Activated T-helper 1 cell treated with Interleukin-2 at 50 U/mL for 16 hours (primary cell): ENCODE data around the gene AHNAK2.

ENCODE experiments used
- DNase-seq: peaks from one replicate; pipeline ENCODE4 v3.0.0-alpha.2; 2020; ENCODE audit warnings: low read depth

Gene AHNAK2

DNA sequence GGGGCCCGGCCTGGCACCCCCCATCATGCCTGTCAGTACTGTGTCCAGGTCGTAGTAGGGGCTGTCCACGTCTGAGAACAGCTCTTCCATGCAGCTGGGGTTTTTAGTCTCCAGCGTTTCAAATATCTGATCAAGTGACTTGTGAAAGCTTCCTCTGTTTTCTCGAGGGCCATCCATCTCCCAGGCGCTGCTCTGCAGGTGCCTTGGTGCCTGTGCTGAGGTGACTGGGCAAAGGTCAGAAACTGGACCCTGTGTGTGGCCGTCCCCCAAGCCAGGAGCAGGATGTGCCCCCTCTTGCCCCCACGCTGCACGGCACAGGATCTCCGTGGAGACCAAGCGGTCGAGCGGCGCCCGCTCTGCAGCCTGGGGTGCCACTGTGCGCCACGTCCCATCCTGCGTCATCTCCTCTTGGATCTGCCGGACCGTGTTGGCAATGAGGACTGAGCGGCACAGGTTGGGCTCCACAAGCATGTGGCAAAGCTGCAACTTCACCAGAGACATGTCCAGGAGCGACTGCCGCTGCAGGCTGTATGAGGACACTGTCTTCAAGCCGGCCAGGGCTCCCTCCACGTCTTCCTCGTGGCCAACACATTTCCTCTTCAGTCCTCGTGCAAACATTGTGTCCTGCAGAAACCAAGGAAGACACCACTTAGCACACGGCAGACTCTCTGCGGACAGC is 33.3 kb upstream of the AHNAK2 start:
- DNase-seq: no peak

DNA sequence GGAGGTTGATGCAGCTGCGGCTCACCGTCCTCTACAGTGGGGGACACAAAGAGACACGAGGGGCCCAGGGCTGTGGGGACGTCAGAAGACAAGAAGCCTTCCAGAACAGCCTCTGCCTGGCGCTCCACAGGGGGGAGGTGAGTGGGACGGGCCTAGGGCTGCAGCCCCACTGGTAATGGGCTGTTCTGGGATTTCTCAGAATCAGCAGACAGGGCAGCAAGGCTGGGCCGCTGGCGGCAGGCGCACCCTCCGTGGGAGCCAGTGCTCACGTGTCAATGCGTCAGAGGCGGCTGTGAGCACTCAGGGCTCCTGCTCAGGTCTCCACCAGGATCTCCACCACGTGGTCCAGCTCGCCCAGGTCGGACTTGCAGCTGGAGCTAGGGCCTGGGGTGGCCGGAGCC is 32.7 kb upstream of the AHNAK2 start:
- DNase-seq: no peak

DNA sequence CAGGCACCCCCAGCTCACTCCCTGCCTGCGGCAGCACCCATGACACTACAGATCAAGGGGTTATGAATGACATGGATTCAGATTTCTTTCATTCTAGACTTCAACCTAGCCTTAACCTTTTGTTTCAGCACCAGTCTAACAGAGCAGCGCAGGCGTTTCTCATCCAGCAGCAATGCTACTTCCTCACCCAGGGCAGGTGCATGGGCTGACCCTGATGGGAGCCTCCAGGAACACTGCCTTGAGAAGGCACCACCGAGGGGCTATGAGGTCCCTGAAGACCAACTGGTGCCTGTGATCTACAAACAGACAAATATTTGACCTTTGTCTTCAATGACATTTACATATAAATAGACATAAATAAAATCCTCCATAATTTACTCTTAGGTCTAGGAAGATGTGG is 31.9 kb upstream of the AHNAK2 start:
- DNase-seq: no peak

DNA sequence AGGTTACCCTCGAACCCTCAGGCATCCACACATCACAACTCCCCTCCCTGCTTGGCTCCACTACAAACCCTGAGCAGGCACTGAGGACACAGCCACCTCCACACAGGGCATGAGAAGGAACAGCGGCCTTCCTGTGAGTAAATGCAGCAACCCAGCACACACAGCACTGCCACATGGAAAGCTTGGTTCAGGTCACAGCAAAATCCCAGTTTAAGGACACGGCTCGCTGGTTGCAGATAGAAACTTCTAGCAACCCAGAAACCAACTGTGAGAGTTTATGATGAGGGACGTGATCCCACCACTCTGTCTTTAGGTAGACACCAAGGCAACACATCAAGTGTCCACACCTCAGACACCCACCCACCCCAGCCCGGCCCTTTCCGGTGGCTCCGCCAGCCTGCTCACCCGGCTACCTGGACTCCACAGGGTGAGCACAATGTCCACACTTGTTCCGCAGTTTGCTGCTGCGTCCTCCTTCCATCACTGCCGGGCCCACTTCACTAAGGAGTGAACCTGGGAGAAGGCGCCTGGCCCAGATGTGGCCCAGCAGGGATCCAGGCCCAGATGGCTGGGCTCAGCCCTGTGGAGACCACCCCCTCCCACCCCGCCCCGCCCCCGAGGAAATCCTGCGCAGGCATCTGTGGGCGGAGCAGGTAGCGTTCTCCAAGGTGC is 29.6 kb upstream of the AHNAK2 start:
- DNase-seq: no peak

DNA sequence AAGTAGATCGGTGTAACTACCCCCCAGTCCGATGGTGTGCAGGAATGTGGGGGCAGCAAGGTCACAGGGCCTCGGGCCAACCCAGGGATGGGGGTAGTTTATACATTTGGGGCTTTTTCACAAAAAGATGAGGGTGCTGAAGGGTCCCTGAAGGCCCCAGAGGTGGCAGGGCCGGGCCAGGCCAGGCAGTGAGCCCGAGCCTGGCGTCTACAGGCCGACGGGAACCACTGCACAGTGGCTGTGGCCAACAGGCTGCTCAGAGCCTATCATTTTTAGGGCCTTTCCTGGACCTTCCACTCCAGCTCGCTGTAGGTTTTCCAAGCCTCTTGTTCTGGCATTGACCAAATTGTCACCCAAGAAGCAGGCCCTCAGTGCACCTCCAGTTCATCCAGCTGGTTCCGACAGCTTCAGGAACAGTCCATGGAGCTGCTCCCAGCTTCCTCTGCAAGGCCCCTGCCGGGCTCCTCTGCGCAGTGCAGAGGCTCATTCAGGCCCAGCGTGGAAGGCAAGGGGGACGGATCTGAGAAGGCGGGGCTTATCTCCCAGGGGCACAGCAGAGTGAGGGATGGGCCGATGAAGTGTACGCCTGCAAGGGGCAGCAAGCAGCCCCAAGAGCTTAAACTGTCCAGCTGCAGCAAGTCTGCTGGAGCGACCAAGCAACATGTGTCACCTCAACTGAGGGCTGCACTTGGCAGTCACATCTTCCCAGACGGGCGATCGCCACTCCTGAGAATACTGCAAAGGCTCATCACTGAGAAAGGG is 28.8 kb upstream of the AHNAK2 start:
- DNase-seq: no peak

DNA sequence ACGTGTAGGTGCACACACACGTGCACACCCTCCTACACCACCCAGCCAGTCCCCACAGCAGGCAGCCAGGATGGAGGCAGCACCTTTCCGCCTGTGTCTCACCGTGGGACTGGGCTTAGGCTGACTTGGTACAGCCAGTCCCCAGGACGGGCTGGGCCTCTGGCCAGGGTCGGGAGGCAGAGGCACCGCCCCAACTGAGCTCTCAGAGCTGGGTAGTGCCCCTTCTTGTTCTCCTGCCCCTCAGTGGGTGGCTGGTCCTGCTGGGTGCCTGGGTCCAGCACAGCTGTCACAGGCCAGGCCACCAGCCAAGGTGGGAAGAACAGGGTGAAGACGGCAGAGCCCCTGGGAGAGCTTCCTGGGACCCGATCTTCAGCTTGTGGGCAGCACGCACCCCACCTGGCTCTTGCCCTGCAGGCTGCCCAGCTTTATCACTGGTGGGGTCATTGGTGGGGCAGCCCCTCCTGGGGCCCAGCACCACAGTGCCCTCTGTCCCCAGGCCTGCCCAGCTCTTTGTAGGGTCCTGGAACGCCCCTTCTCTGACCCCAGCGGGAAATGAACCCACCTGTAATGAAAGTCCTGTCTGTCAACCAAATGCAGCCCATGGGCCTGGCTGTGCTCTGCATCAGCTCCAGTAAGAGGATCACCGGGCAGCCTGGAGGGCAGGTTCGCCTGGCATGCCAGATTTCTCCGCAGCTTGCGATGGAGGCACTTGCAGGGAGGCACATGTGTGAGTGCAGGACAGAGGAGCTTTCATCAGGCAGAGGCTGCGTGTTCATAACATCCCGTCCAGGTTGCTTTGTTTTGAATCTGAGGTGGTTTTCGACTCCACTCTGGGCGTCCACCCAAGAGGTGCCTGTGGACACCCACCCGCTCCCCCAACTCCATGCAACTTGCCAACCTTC is 28.0 kb upstream of the AHNAK2 start:
- DNase-seq: no peak

DNA sequence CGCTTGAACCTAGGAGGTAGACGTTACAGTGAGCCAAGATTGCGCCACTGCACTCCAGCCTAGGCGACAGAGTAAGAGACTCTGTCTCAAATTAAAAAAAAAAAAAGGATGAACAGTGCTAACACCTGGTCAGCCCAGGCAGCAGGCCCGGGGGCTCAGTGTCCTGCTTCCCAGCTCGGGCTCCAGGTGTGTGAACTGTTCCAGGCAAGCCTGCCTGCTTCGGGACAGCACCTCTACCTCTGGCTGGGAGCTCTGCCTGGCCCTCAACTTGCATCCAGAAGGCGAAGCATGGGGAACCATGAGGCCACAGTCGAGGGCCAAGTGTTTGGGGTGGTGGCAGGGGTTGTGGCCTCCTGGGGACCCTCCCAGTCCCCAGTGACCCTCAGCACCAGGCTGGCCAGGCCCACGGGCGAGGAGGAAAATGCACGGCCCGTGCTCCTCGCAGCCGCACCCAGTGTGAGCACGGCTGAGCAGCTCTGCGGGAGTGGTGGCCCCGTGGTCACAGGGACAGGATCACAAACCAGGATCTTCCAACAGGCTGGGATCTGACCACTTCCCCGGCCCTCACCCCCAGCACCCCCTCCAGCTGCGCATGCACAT is 27.3 kb upstream of the AHNAK2 start:
- no peak for DNase-seq

DNA sequence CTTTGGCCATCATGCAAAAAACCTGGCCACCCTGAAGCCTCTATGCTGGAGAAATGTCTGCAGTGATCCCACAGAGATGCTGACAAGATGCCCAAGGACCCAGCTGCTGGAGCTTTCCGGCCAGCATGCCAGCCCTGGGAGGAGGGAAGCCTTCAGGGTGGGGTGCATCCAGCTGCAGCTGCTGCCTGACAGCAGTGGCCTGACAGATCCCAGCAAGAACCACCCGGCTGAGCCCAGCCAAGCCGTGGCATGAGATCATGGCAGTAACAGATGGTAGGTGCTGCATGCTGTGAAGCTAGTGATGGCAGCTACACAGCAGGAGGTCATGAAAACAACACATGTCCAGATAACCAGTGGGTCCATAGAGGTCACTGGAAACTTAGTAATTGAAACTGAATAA is 21.2 kb upstream of the AHNAK2 start:
- no peak for DNase-seq

DNA sequence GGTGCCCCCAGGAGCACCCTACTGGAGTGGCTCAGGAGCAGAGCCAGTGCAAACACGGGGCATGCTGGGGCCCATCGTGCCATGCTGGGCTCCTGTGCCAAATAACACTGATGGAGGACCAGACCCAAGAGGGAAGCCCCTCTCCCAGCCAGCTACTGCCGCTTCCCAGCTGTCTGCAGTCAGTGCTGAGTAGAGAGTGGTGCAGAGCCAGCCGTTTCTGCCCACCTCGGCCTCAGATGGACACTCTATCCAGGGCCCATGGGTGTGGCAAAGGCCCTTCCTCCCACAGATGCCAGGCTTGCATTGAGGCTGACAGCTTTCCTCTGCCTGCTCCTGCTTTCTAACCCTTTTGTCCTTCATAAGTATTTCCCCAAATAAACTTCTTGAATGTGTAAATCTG is 20.6 kb upstream of the AHNAK2 start:
- DNase-seq: no peak

DNA sequence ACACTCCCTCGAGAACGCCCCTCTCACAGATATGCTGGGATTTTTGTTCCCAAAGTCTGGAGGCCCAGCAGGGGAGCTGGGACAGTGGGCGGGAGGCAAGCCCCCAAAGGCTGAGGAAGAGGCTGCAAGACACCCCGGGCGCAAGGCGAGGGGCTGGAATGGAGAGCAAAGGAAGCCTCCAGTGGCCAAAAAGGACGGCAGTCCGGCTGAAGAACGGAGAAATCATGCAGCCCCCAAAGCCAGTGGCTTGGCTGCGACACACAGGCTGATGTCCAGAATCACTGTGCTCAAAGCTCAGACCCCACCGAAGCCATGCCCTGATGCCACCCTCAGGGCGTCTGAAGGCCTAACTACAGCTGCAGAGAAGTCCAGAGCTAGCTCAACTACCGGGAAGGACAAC is 18.3 kb upstream of the AHNAK2 start:
- DNase-seq: no peak

DNA sequence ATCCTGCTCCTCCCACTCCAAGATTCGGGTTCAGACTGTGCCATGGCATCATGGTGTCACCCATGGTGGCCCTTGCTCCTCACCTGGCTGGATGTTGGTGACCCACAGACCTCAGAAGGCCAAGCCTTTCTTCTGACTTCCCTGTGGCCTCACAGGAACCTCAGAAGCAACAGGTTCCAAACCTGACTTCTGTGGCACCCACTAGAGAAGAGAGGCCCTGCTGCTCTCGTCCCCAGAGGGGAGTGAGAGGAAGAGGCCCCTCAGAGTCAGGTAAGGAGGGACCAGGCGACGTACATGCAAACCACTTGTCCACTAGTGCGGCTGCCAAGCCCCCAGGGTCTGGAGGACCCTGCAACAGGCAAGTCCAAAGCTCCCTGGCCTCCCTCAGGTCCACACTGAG is 17.9 kb upstream of the AHNAK2 start:
- no peak for DNase-seq

DNA sequence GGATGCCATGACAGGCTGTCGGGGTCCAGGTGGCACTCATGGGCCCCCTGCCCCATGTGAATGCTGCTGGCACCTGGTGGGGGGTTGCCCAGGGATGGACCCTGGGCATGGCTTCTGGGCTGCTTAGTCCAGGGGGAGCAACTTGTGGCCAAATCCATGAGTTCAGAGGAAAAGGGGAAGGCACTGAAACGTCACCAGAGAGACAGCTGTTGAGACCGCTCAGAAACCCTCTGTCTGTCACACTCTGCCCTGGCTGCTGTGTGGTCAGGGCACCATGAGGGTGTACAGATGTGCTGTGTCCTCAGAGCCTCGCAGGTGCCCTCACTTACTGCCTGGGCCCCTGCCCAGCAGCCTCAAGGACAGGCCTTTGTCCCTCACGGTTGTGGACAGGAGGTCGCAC is 16.8 kb upstream of the AHNAK2 start:
- no peak for DNase-seq

DNA sequence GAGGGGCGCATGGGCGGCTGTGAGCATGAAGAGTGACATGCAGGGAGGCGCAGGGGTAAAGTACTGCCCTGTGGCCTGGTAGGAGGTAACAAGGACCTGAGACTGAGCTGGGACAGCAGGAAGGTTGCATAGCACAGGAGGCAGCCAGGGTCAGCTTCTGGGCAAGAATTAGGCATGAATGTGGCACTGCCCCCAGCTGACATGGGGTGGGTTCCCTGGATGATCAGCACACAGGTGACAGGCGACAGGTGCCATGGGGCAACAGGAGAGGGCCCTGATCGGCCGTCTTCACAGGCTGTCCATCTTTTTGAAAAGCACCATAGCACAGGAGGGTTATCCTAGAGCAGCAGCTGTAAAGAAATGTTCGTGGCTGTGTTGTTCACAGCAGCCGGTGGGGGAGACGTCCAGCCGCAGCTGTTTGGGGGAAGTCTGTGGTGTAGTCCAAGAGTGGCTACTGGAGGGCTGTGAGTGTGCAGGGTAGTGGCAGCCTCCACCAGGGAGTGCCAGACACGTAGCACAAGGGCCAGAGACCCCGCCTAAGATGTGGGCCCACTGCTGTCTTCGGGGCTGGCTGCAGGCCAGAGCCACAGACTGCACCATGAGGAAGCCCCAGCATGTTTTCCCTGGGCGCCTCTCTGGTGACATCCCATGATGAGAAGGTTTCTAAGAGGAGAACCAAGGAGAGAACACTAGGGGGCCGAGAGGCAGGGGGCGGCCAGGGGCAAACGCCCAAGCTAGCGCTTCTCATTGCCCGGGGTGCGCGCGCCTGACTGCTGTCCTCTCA is 15.8 kb upstream of the AHNAK2 start:
- DNase-seq: no peak

DNA sequence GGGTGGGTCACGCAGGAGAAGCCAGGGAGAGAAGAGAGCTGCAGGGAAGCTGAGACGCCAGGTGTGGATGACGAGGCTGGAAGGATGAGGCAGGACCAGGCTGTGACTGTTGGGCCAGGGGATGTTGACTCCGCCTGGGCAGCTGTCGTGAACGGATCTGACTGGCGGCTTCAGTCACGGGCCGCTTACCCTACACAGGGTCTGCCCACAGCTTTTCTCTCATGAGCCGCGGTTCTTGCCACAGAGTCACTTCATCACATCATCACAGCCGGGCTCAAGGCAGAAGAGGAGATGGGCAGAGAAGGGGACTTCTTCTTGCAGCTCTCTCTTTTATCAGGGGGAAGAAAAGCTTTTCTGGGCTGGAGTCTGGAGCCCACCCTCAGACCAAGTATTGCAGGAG is 15.1 kb upstream of the AHNAK2 start:
- DNase-seq: no peak

DNA sequence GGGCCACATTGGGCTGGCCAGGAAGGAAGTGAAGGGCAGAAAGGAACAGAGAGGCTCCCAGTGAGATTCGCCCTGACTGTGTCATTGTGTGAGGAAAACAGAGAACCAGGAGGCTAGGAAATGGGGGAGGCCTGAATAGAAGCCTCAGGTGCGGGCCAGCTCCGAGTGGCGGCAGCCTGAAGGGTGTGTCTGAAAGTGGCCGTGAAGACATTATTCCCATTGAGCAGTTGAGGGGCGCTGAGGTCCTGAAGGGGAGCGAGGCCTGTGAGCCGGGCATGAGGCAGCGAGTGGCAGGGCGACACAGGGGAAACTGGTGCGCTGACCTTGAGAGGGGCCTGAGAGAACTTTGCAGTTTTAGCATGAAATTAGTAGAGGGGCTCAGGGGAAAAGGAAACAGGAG is 14.3 kb upstream of the AHNAK2 start:
- no peak for DNase-seq

DNA sequence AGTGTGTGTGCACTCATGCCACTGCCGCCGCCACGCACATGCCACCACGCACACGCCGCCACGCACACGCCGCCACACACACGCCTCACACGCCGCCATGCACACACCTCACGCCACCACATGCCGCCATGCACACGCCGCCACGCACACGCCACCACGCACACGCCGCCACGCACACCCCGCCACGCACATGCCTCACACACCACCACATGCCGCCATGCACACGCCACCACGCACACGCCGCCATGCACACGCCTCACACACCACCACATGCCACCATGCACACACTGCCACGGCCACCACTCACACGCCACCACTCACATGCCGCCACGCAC is 13.7 kb upstream of the AHNAK2 start:
- no peak for DNase-seq

DNA sequence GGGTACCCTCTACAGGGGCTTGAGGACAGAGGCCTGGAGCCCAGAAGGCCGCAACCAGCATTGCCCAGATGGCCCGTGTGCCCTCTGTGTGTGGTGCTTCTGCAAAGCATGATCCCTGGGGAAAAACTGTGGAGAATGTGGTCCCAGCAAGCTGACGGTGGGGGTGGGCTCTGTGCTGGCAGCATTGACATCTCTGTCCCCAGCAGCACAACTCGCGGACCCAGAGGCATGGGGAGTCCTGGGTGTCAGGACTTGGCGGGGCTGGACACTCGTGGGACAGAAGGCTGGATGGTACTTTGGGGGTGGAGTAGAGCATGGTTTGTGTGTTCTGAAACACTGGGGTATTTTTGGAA is 11.8 kb upstream of the AHNAK2 start:
- no peak for DNase-seq

DNA sequence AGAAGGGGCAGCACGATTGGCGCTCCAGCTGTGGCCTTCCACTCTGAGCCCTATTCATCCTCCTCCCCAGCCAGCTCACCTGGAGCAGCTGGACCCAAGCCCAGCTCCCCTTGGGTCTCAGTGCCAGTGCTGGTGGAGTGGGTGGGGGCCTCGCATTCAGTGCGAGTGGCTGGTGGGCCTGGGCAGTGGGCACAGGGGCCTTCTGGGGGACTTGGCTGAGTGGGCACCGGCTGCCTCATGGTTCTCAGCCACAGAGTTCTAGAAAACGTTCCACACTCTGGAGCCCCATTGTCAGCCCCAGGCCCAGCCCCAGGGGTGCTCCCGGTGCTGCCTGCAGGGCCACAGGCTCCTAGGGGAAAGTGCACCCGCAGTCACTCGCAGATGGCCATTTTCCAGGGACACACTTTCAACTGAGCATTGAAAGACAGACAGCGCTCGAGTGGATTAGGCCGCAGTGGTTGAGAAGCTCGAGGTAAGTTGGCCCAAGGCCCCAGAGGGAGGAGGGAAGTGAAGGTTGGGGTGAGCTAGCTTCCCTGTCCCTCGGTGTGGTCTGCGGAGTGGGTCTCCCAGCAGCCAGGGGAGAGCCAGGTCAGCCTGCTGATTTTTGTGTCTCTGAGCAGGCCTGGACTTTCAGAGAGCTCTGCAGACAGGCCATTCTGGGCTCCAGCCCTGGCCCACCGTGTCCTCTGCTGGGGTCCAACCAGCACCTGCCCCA is 11.2 kb upstream of the AHNAK2 start:
- no peak for DNase-seq

DNA sequence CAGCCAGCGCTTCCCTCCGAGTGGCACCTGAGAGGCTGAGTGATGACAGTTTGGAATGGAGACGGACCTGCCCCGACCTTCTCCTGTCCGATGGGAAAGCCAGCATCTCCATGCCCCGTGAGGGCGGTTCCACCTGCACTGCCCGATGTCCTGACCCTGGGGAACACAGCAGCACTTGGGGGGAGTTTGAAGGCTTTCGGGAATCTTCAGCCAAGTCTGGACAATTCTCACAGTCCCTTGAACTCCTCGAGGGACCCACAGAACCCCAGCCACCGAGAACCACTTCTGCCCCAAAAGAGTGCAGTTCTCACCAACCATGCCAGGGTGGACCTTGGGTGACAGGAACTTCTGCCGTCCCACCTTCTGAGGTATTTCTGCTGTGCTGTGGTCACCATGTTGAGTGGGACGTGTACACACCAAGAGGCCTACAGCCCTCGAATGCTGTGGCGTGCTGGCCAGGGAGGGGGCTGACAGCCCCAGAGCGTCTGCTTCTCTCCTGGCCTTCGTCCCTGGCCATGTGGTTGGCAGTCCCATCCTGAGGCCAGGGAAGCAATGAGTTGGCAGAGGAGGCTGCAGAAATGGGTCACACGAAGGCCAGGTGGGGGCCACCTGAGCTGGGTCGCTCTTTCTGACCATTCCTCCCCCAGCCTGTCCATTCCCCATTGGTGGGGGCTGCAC is 8.5 kb upstream of the AHNAK2 start:
- DNase-seq: no peak
